HCT116 (cell line): ENCODE data around the gene ARHGAP31. TPM values are rescaled to one million over a fixed set of nuclear protein-coding genes. Genes with fewer than 3 reads are reported as not detected.

ENCODE experiments used
- ATAC-seq: fragments of 200-7000 bp; cut with Tn5 transposase; 2 replicates; pipeline ENCODE4 v1.9.1; 2020; ENCODE audit warnings: mild to moderate bottlenecking, moderate library complexity
- BruUV-seq: library from RNA; stranded (reverse); fragments of 400-500 nt; replicated peaks from 2 replicates; lab custom pipeline; 2021; lab: Mats Ljungman, UMichigan
- CTCF ChIA-PET: fragments of 300-600 bp; sonication (Branson Sonifier 250); formaldehyde crosslinking; loops from one replicate; lab custom pipeline; 2021; ENCODE audit warnings: antibody characterized with exemption; lab: Charles Lee
- POLR2A ChIA-PET: fragments of 300-600, 350-600 bp; sonication (Branson Sonifier 250); formaldehyde crosslinking; loops from one replicate; lab custom pipeline; 2021; ENCODE audit warnings: antibody characterized with exemption; lab: Charles Lee
- RAD21 ChIA-PET, 2 experiments: fragments of 300-600 bp; sonication (Branson Sonifier 250); formaldehyde crosslinking; loops; one replicate each; lab custom pipeline; 2023; ENCODE audit warnings: low total read pairs in 2 of 2; ENCODE audit not compliant: uncharacterized antibody in 2 of 2, unreplicated experiment in 2 of 2, low non-redundant PET in 1 of 2; lab: Charles Lee
- DNase-seq: peaks from one replicate; pipeline ENCODE4 v3.0.0-alpha.2; 2010; ENCODE audit warnings: low read depth, low spot score
- H2AFZ ChIP-seq: fragments of 200-600 bp; shearing (Covaris generic), sonication (generic); 2 replicates; pipeline ENCODE4 v1.6.1; 2017; ENCODE audit warnings: low read depth, mixed run types, mixed read lengths, antibody characterized with exemption, low read length; ENCODE audit not compliant: poor library complexity, severe bottlenecking
- H3K27ac ChIP-seq: 2 replicates; pipeline ENCODE4 v1.5.1; 2012; ENCODE audit warnings: low read depth, low read length
- H3K27me3 ChIP-seq: fragments of 200-600 bp; sonication (generic); 2 replicates; pipeline ENCODE4 v1.6.1; 2016; ENCODE audit warnings: mixed run types, low read length, mixed read lengths; ENCODE audit not compliant: insufficient read depth
- H3K36me3 ChIP-seq, 2 experiments: fragments of 200-500 bp in 1 of 2; fragments of 200-600 bp in 1 of 2; sonication (Bioruptor generic) in 1 of 2; sonication (generic) in 1 of 2; 2 replicates each; pipeline versions ENCODE4 v1.5.1 to v1.6.1; 2014 to 2016; ENCODE audit warnings: low read length in 2 of 2, inconsistent platforms in 1 of 2, mixed read lengths in 1 of 2, mixed run types in 1 of 2; ENCODE audit not compliant: insufficient read depth in 2 of 2, control insufficient read depth in 1 of 2
- H3K4me1 ChIP-seq, 2 experiments: fragments of 200-600 bp in 1 of 2; sonication (generic) in 1 of 2; 2 replicates each; pipeline versions ENCODE4 v1.5.1 to v1.6.1; 2012 to 2017; ENCODE audit warnings: low read length in 2 of 2, inconsistent platforms in 1 of 2, mild to moderate bottlenecking in 1 of 2, mixed read lengths in 1 of 2, mixed run types in 1 of 2, moderate library complexity in 1 of 2; ENCODE audit not compliant: insufficient read depth in 2 of 2, control insufficient read depth in 1 of 2
- H3K4me2 ChIP-seq: fragments of 200-600 bp; sonication (generic); 2 replicates; pipeline ENCODE4 v1.6.1; 2017; ENCODE audit warnings: mixed run types, low read length, mixed read lengths
- H3K4me3 ChIP-seq, 2 experiments: fragments of 200-600 bp in 1 of 2; sonication (generic) in 1 of 2; replicated peaks in 1 of 2; 2 replicates each; pipeline ENCODE4 v1.5.1; 2011 to 2016; ENCODE audit warnings: low read length in 2 of 2, control low read depth in 1 of 2, low read depth in 1 of 2, mild to moderate bottlenecking in 1 of 2, mixed read lengths in 1 of 2, mixed run types in 1 of 2
- H3K79me2 ChIP-seq: fragments of 200-600 bp; sonication (generic); 2 replicates; pipeline ENCODE4 v1.6.1; 2017; ENCODE audit warnings: mild to moderate bottlenecking, mixed run types, low read length, moderate library complexity, mixed read lengths; ENCODE audit not compliant: insufficient read depth
- H3K9ac ChIP-seq: fragments of 200-600 bp; sonication (generic); 2 replicates; pipeline ENCODE4 v1.6.1; 2016; ENCODE audit warnings: low read length, mixed read lengths
- H3K9me2 ChIP-seq: fragments of 200-600 bp; sonication (generic), shearing (Covaris generic); 2 replicates; pipeline ENCODE4 v1.6.1; 2017; ENCODE audit warnings: mixed run types, mild to moderate bottlenecking, moderate library complexity; ENCODE audit not compliant: insufficient read depth
- H3K9me3 ChIP-seq, 2 experiments: fragments of 200-500 bp in 1 of 2; fragments of 200-600 bp in 1 of 2; sonication (Bioruptor generic) in 1 of 2; sonication (generic) in 1 of 2; 2 replicates each; pipeline ENCODE4 v1.6.1; 2014 to 2017; ENCODE audit warnings: low read length in 2 of 2, mixed read lengths in 2 of 2, inconsistent platforms in 1 of 2, low read depth in 1 of 2, mild to moderate bottlenecking in 1 of 2, mixed run types in 1 of 2, moderate library complexity in 1 of 2; ENCODE audit not compliant: control insufficient read depth in 1 of 2, insufficient read depth in 1 of 2
- H4K20me1 ChIP-seq: fragments of 200-600 bp; sonication (generic), shearing (Covaris generic); 2 replicates; pipeline ENCODE4 v1.6.1; 2017; ENCODE audit warnings: mixed run types, mild to moderate bottlenecking, moderate library complexity; ENCODE audit not compliant: insufficient read depth
- CBX3 ChIP-seq: IDR thresholded peaks from 2 replicates; pipeline ENCODE4 v1.6.1; 2012; ENCODE audit warnings: low read depth
- CTCF ChIP-seq, 3 experiments: fragments of 200-600 bp in 1 of 3; sonication (generic) in 1 of 3; IDR thresholded peaks in 2 of 3; conservative IDR thresholded peaks in 1 of 3; 2 replicates each; pipeline ENCODE4 v1.5.1; 2012 to 2017; ENCODE audit warnings: low read depth in 2 of 3, low read length in 2 of 3, antibody characterized with exemption in 1 of 3, borderline replicate concordance in 1 of 3, control low read depth in 1 of 3, mild to moderate bottlenecking in 1 of 3, mixed read lengths in 1 of 3, mixed run types in 1 of 3, moderate library complexity in 1 of 3; ENCODE audit not compliant: insufficient read depth in 1 of 3
- ELF1 ChIP-seq: IDR thresholded peaks from 2 replicates; pipeline ENCODE4 v1.6.1; 2012; ENCODE audit warnings: low read depth, borderline replicate concordance
- EZH2 ChIP-seq: fragments of 200-600 bp; sonication (generic); IDR thresholded peaks from 2 replicates; pipeline ENCODE4 v1.6.1; 2017; ENCODE audit warnings: antibody characterized with exemption, mixed run types
- POLR2A ChIP-seq: IDR thresholded peaks from 2 replicates; pipeline ENCODE4 v1.7.0; 2011; ENCODE audit warnings: borderline replicate concordance; ENCODE audit not compliant: insufficient read depth, insufficient read length; ENCODE audit errors: extremely low read depth
- SRF ChIP-seq: IDR thresholded peaks from 2 replicates; pipeline ENCODE4 v1.6.1; 2012; ENCODE audit warnings: low read depth
- ZBTB33 ChIP-seq: IDR thresholded peaks from 2 replicates; pipeline ENCODE4 v1.6.1; 2011; ENCODE audit warnings: mild to moderate bottlenecking, low read length, moderate library complexity; ENCODE audit not compliant: insufficient replicate concordance; ENCODE audit errors: extremely low read depth
- ZNF274 ChIP-seq: fragments of 200-500 bp; sonication (Bioruptor generic); IDR thresholded peaks from 2 replicates; pipeline ENCODE4 v1.6.1; 2014; ENCODE audit warnings: mild to moderate bottlenecking, low read depth, low read length, inconsistent platforms
- intact Hi-C: fragments of 100-400 bp; cut with micrococcal nuclease; formaldehyde crosslinking; loops from 2 replicates; pipeline ENCODE4 v1.10.0; 2022
- total RNA-seq: library from RNA; stranded (reverse); gene quantifications from one replicate; pipeline ENCODE4 v1.2.1, GENCODE V29; 2021; ENCODE audit not compliant: unreplicated experiment

ARHGAP31 gene
- total RNA-seq, 1 experiment from 2014 or later: 0.93 TPM

GRCh38 chr3:119323723-119324085, 29.5 kb downstream of the ARHGAP31 start (continued):
- TF ChIP-seq ZBTB33 (no peak), SRF (no peak)

- Histone ChIP-seq H2AFZ (no peak overlapping the region), H3K4me1 (peaks cover 15 to 20% of the 10 kb centered on the region in 2 experiments; a peak in 3 of 4 replicates), H4K20me1 (no peaks in the 10 kb centered on the region), H3K4me3 (no peak overlapping the region), H3K27me3 (no peaks in the 10 kb centered on the region), H3K9me3 (no peaks in the 10 kb centered on the region), H3K4me2 (no peak overlapping the region), H3K36me3 (no peaks in the 10 kb centered on the region), H3K9me2 (no peaks in the 10 kb centered on the region), H3K27ac (no peak overlapping the region), H3K79me2 (no peaks in the 10 kb centered on the region), H3K9ac (no peak overlapping the region)
- POLR2A ChIA-PET: no interaction called here
- RAD21 ChIA-PET: no interaction called here
- intact Hi-C loops: no loop called here
- BruUV-seq: no TSS peak
- CTCF ChIA-PET: no interaction called here
- ATAC-seq (no peak), DNase-seq (no peak)
- TF ChIP-seq POLR2A (no peak), CBX3 (no peak), ZNF274 (no peak), CTCF (IDR thresholded peaks at IDR 0.05 in 2 of 3, conservative IDR thresholded peaks at IDR 0.05 in 1 of 3; ENCODE audit: borderline replicate concordance in 1 of 3, insufficient read depth in 1 of 3, low read depth in 2 of 3, low read length in 2 of 3) (no peak), ELF1 (no peak), ZBTB33 (no peak), EZH2 (no peak)
These were observed 30.7 kb downstream of the ARHGAP31 start for GRCh38 chr3:119324899-119325298.
